ENCODE data around the gene GSDME. TPM values are rescaled to one million over a fixed set of nuclear protein-coding genes. Genes with fewer than 3 reads are reported as not detected.

The GSDME gene
- total RNA-seq, 1 donor, result 43.3 TPM

GRCh38 chr7:24777806-24778205, 20.5 kb upstream of the GSDME start:
- no peak for TF ChIP-seq CTCF (IDR thresholded peaks at IDR 0.05; ENCODE audit: insufficient read depth, low read length)
- H3K4me3 ChIP-seq (ENCODE audit: low read depth, low read length), result no peak overlapping the region
- DNase-seq (ENCODE audit: low read depth), result peak; percentile 53

- no peak for DNase-seq (ENCODE audit: low read depth)
- no peak for TF ChIP-seq CTCF (IDR thresholded peaks at IDR 0.05; ENCODE audit: insufficient read depth, low read length)
- H3K4me3 ChIP-seq (ENCODE audit: low read depth, low read length), result no peak overlapping the region
These were observed 16.4 kb upstream of the GSDME start for GRCh38 chr7:24773646-24774045.

- no peak overlapping the region for H3K4me3 ChIP-seq (ENCODE audit: low read depth, low read length)
- DNase-seq (ENCODE audit: low read depth), result no peak
- no peak for TF ChIP-seq CTCF (IDR thresholded peaks at IDR 0.05; ENCODE audit: insufficient read depth, low read length)
These were observed 12.6 kb upstream of the GSDME start for GRCh38 chr7:24769851-24770250.

- no peak for DNase-seq (ENCODE audit: low read depth)
- TF ChIP-seq CTCF (IDR thresholded peaks at IDR 0.05; ENCODE audit: insufficient read depth, low read length), result no peak
- H3K4me3 ChIP-seq (ENCODE audit: low read depth, low read length), result no peak overlapping the region
These were observed 12.0 kb upstream of the GSDME start for GRCh38 chr7:24769014-24769830.

GRCh38 chr7:24767878-24768569, 10.8 kb upstream of the GSDME start:
- DNase-seq (ENCODE audit: low read depth), result no peak
- H3K4me3 ChIP-seq (ENCODE audit: low read depth, low read length), result no peak overlapping the region
- no peak for TF ChIP-seq CTCF (IDR thresholded peaks at IDR 0.05; ENCODE audit: insufficient read depth, low read length)

GRCh38 chr7:24764972-24765744, 7.9 kb upstream of the GSDME start:
- no peak for TF ChIP-seq CTCF (IDR thresholded peaks at IDR 0.05; ENCODE audit: insufficient read depth, low read length)
- no peak for DNase-seq (ENCODE audit: low read depth)
- no peak overlapping the region for H3K4me3 ChIP-seq (ENCODE audit: low read depth, low read length)
